ENCODE measurements around the gene BOD1L1. TPM values are rescaled to one million over a fixed set of nuclear protein-coding genes. Genes with fewer than 3 reads are reported as not detected.

Gene BOD1L1
- total and polyA plus RNA-seq, 2 of the 8 experiments (the other 6 are each of a cell fraction or from before 2014, with no cell fraction given): 6.8 to 39.3 TPM

- TF ChIP-seq ASH2L (IDR thresholded peaks at IDR 0.05; ENCODE audit: low read length): no peak
- 0 out of 2 replicates have a peak, but pooled peaks have one; percentile 9 for TF ChIP-seq BACH1 (IDR thresholded peaks at IDR 0.05; ENCODE audit: low read length)
- TF ChIP-seq RNF2 (IDR thresholded peaks at IDR 0.05; ENCODE audit: borderline replicate concordance, low read depth, low read length, missing control alignments, poor library complexity, severe bottlenecking): peak; percentile 72
- TF ChIP-seq TAF7 (optimal IDR thresholded peaks at IDR 0.05; ENCODE audit: borderline replicate concordance, low read depth, low read length): no peak
- TF ChIP-seq GABPA (IDR thresholded peaks at IDR 0.05; ENCODE audit: borderline replicate concordance, insufficient read depth, low read length): no peak
Measured at GRCh38 chr4:13527192-13527980, 100.1 kb downstream of the BOD1L1 start (continued).

Measured in H1 (cell line).